NCI-H2081 treated with DMSO at 0.1 percent for 48 hours (cell line): Measurements from ENCODE around the gene UTS2R.

Experiments
- DNase-seq: peaks from one replicate; lab custom pipeline; 2025; lab: John Stamatoyannopoulos, UW

The UTS2R gene

GRCh38 chr17:82389379-82389778 is 17.8 kb downstream of the UTS2R start:
- DNase-seq = no peak

GRCh38 chr17:82390015-82390859 is 18.7 kb downstream of the UTS2R start:
- no peak for DNase-seq

GRCh38 chr17:82390860-82391435 is 19.4 kb downstream of the UTS2R start:
- DNase-seq = no peak

- no peak for DNase-seq
Observed at GRCh38 chr17:82391496-82392066, 20.0 kb downstream of the UTS2R start.

- DNase-seq = no peak
Observed at GRCh38 chr17:82392209-82392920, 20.8 kb downstream of the UTS2R start.

- DNase-seq = no peak
Observed at GRCh38 chr17:82392941-82393340, 21.4 kb downstream of the UTS2R start.

GRCh38 chr17:82394278-82394677 is 22.7 kb downstream of the UTS2R start:
- no peak for DNase-seq

GRCh38 chr17:82396601-82397435 is 25.3 kb downstream of the UTS2R start:
- no peak for DNase-seq

GRCh38 chr17:82397449-82398335 is 26.1 kb downstream of the UTS2R start:
- DNase-seq = no peak

GRCh38 chr17:82399041-82399441 is 27.5 kb downstream of the UTS2R start:
- no peak for DNase-seq

GRCh38 chr17:82399601-82400101 is 28.1 kb downstream of the UTS2R start:
- no peak for DNase-seq

GRCh38 chr17:82400206-82400605 is 28.6 kb downstream of the UTS2R start:
- no peak for DNase-seq

- no peak for DNase-seq
Observed at GRCh38 chr17:82400830-82401229, 29.3 kb downstream of the UTS2R start.

- DNase-seq = no peak
Observed at GRCh38 chr17:82402865-82403264, 31.3 kb downstream of the UTS2R start.

- DNase-seq = no peak
Observed at GRCh38 chr17:82403662-82404660, 32.4 kb downstream of the UTS2R start.

GRCh38 chr17:82405051-82405450 is 33.5 kb downstream of the UTS2R start:
- DNase-seq = no peak

GRCh38 chr17:82406131-82406671 is 34.6 kb downstream of the UTS2R start:
- no peak for DNase-seq

GRCh38 chr17:82407255-82407654 is 35.7 kb downstream of the UTS2R start:
- no peak for DNase-seq
